22Rv1 (cell line): Measurements from ENCODE around the gene TRIM45.

Experiments
- H3K27ac ChIP-seq: fragments of 450-650 bp; 2 replicates; pipeline ENCODE4 v1.5.1; 2017
- ZFX ChIP-seq: fragments of 450-650 bp; IDR thresholded peaks from 2 replicates; pipeline ENCODE4 v1.6.1; 2017; ENCODE audit warnings: antibody characterized with exemption, borderline replicate concordance
- TF ChIP-seq, protein P1 (sequence below): fragments of 450-650 bp; IDR thresholded peaks from 2 replicates; pipeline ENCODE4 v1.5.1; 2017; ENCODE audit warnings: mild to moderate bottlenecking

TRIM45 gene

DNA sequence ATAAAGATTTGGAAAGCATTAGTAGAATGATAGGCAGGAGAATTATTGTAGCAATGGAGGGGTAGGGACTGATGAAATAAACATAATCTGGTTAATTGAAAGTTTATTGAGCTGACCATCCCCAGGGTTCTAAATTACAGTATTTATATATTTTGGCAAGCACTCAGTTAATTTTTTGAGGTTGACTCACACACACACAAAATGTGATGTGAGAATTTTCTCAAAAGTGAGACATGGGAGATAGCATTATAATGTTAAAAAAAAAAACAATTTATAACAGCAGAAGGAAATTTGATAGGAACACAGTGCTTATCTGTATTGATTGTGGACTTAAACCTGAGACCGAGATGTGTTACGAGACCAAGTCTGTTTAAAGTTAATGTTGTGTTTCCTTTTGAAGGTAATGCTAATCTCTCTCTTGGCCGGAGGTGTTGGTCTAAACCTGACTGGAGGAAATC is 24.6 kb downstream of the TRIM45 start:
- TF ChIP-seq, protein P1, sequence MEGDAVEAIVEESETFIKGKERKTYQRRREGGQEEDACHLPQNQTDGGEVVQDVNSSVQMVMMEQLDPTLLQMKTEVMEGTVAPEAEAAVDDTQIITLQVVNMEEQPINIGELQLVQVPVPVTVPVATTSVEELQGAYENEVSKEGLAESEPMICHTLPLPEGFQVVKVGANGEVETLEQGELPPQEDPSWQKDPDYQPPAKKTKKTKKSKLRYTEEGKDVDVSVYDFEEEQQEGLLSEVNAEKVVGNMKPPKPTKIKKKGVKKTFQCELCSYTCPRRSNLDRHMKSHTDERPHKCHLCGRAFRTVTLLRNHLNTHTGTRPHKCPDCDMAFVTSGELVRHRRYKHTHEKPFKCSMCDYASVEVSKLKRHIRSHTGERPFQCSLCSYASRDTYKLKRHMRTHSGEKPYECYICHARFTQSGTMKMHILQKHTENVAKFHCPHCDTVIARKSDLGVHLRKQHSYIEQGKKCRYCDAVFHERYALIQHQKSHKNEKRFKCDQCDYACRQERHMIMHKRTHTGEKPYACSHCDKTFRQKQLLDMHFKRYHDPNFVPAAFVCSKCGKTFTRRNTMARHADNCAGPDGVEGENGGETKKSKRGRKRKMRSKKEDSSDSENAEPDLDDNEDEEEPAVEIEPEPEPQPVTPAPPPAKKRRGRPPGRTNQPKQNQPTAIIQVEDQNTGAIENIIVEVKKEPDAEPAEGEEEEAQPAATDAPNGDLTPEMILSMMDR = no peak
- no peak for TF ChIP-seq ZFX

DNA sequence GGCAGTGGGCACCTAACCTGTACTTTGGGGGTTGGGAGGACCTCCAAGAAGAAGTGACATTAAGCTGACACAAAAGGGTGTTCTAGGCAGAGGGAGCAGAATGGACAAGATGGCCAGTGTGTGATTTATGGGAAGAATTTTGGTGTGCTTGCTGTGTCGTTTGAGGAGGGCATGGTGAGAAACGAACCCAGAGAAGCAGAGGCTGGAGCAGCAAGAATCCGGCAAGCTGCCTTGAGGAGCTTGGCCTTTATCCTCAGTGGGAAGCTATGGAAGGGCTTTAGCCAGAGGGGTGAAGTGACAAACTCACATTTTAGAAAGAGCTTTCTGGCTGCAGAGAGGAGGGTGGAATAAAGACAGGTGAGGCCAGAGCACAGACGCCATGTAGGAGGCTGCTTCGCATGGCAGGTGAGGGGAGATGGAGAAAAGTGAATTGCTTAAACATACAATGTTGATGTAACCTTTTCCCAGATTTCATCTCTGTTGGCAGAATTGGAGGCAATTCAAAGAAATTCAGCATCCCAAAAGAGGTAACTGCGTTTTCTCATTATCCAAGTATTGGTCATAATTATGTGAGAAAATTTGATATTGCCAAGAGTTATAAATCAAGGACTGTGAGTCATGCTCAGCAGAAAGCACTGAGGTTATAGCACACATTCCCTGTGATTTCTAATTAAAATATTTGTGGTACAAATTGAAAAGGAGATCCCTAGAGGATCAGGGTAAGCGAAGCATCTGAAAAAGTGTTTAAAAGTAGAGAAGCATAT is 26.5 kb downstream of the TRIM45 start:
- no peak overlapping the region for H3K27ac ChIP-seq
- TF ChIP-seq, protein P1 = no peak
- TF ChIP-seq ZFX = no peak

More for the DNA sequence above, 24.6 kb downstream of the TRIM45 start:
- no peak overlapping the region for H3K27ac ChIP-seq

DNA sequence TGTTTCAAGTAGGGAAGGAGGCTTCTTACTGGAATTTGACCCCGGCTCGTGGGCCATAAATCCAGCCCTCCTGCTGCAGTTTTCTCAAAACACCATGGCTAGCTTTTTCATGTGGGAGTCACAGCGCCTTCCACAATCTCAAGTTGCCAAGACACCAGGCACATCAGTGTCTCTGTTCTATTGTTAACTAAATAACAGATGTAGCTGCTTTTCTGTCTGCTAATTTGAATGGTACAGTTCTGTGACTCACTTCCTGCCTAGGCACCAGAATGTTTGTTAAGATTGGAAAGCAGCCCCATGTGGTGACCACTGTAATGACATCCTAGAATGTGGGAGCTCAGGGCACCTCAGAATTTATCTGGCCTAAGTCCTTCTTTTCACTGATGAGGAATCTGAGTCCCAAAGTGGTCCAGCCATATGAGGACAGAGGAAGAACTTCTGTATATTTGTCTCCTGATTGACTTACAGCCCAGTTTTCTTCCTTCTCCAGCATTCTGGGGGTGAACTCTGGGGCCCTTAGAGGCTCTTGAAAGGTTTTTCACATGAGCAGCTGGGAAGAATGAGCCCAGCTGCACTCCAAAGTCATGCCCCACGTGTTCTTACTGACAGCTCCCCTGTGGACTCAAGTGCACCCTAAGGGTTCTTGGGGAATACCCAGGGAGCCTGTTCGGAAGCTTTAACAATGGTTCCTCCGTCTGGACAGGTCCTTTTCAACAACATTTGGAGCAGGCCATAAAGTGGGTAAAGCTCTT is 27.5 kb downstream of the TRIM45 start:
- TF ChIP-seq, protein P1 = no peak
- no peak for TF ChIP-seq ZFX
- no peak overlapping the region for H3K27ac ChIP-seq

DNA sequence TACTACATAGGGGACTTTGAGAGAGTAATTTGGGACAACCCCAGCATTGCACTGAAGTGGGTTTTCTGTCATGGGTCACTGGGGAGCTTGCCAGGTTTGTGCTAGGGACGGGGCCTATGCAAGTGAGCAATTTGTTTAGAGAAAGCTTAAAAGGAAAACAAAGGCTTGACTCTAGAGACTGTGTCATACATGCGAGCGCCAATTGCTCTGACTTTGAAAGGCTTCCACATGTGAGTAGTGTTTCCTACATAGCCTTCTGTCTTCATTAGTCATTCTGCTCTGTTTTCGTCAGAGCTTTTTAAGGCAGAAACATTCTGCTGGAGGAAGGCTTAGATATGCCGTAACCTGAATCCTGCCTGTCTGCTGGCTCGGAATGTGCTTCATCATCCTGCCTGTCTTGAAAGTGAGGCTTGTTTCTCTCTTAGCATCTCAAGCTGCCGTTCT is 28.4 kb downstream of the TRIM45 start:
- no peak overlapping the region for H3K27ac ChIP-seq
- no peak for TF ChIP-seq ZFX
- TF ChIP-seq, protein P1 = no peak

DNA sequence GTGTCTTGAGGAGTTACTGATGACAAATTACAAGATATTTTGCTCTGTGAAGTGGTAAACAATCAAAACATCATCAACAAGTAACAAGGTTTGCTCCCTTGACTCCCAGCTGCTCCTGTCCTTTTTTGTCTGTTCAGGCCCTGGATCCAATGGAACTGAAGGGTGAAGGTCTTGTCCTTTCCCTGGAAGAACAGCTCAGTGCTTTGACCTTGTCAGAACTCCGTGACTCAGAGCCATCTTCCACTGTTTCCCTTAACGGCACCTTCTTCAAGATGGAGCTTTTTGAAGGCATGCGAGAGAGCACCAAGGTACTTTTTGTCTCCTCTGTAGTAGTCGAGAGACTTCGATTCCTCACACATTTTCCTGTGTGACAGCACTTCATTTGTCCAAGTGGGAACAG is 29.0 kb downstream of the TRIM45 start:
- no peak overlapping the region for H3K27ac ChIP-seq
- TF ChIP-seq ZFX = no peak
- TF ChIP-seq, protein P1 = no peak

DNA sequence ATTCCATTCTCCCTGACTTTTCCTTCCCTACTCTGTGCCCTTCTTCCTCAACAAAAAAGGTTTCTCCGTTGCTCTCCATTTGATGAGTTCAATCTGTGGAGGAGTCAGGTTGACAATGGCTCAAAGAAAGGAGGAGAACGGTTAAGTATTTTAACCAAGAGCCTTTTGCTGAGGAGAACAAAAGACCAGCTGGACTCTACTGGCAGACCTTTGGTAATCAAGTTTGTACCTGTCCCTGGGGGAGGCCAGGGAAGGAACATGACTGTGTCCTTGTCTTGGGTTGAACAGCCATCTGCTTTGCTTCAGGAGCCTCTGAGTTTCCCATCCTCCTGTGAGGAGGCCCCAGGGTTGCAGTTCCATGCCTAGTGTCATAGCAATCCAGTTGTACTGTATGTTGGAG is 31.6 kb downstream of the TRIM45 start:
- no peak for TF ChIP-seq ZFX
- TF ChIP-seq, protein P1 = no peak
- H3K27ac ChIP-seq = no peak overlapping the region

DNA sequence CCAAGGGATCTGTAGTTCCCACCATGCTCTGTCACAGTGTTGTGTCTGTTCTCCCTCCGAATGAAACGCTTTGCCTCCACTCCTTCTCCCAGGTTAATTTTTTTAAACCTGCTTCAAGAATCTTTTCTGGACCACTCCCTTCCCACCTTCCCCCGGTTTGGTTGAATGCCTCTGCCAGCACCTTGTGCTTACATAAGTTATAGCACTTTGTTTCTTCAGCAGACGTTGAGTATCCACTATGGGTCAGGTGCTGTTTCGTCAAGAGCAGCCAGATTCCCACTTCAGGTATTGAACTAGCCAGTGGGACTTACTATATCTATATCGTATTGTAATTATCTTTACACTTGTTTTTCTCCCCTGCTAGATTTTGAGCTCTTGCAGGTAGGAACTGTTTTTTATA is 33.9 kb downstream of the TRIM45 start:
- TF ChIP-seq, protein P1 = no peak
- no peak for TF ChIP-seq ZFX
- H3K27ac ChIP-seq = no peak overlapping the region
